H9 (cell line): ENCODE results near the gene CADM1. TPM values are rescaled to one million over a fixed set of nuclear protein-coding genes. Genes with fewer than 3 reads are reported as not detected.
A peak's percentile ranks its signal among the peaks of the same experiment; 100 is the strongest.

ENCODE experiments used
- DNase-seq: peaks from one replicate; pipeline ENCODE4 v3.0.0-alpha.2; 2017
- H2AFZ ChIP-seq: one replicate; pipeline ENCODE4 v1.6.1; 2013; ENCODE audit warnings: mild to moderate bottlenecking, low read length, control low read depth, moderate library complexity
- H2AK5ac ChIP-seq: 2 replicates; pipeline ENCODE4 v1.6.1; 2013; ENCODE audit warnings: low read length, control low read depth, mixed read lengths; ENCODE audit not compliant: insufficient read length
- H2BK120ac ChIP-seq: one replicate; pipeline ENCODE4 v1.6.1; 2013; ENCODE audit warnings: low read depth, mild to moderate bottlenecking, low read length, control low read depth, inconsistent platforms; ENCODE audit not compliant: poor library complexity, severe bottlenecking
- H2BK12ac ChIP-seq: 2 replicates; pipeline ENCODE4 v1.6.1; 2013; ENCODE audit warnings: low read length, control low read depth, mixed read lengths, low read depth; ENCODE audit not compliant: insufficient read length
- H2BK15ac ChIP-seq: 2 replicates; pipeline ENCODE4 v1.6.1; 2013; ENCODE audit warnings: low read depth, low read length, control low read depth
- H2BK20ac ChIP-seq: one replicate; pipeline ENCODE4 v1.6.1; 2013; ENCODE audit warnings: low read depth, mild to moderate bottlenecking, low read length, control low read depth, inconsistent platforms; ENCODE audit not compliant: poor library complexity, severe bottlenecking
- H2BK5ac ChIP-seq: 2 replicates; pipeline ENCODE4 v1.6.1; 2013; ENCODE audit warnings: low read length, control low read depth, mixed read lengths; ENCODE audit not compliant: insufficient read length
- H3K14ac ChIP-seq: 2 replicates; pipeline ENCODE4 v1.6.1; 2013; ENCODE audit warnings: low read length, control low read depth; ENCODE audit not compliant: insufficient read depth
- H3K18ac ChIP-seq: 2 replicates; pipeline ENCODE4 v1.6.1; 2013; ENCODE audit warnings: low read depth, mild to moderate bottlenecking, mixed read lengths, low read length, control low read depth; ENCODE audit not compliant: insufficient read length
- H3K23ac ChIP-seq: 2 replicates; pipeline ENCODE4 v1.6.1; 2013; ENCODE audit warnings: low read length, control low read depth, mixed read lengths, low read depth; ENCODE audit not compliant: insufficient read length
- H3K23me2 ChIP-seq: 2 replicates; pipeline ENCODE4 v1.6.1; 2013; ENCODE audit warnings: low read depth, mild to moderate bottlenecking, mixed read lengths, low read length, control low read depth; ENCODE audit not compliant: insufficient read length, poor library complexity, severe bottlenecking
- H3K27ac ChIP-seq: 2 replicates; pipeline ENCODE4 v1.5.1; 2013; ENCODE audit warnings: low read length, control low read depth, mixed read lengths, low read depth; ENCODE audit not compliant: insufficient read length
- H3K27me3 ChIP-seq: 2 replicates; pipeline ENCODE4 v1.6.1; 2013; ENCODE audit warnings: low read length, control low read depth, inconsistent platforms; ENCODE audit not compliant: insufficient read depth
- H3K4ac ChIP-seq: 2 replicates; pipeline ENCODE4 v1.6.1; 2013; ENCODE audit warnings: low read depth, mild to moderate bottlenecking, control low read depth, inconsistent platforms, low read length, moderate library complexity
- H3K4me1 ChIP-seq: 2 replicates; pipeline ENCODE4 v1.6.1; 2013; ENCODE audit warnings: low read length, control low read depth, inconsistent platforms; ENCODE audit not compliant: insufficient read depth
- H3K4me2 ChIP-seq: 2 replicates; pipeline ENCODE4 v1.6.1; 2013; ENCODE audit warnings: low read length, control low read depth, mixed read lengths; ENCODE audit not compliant: insufficient read length, insufficient read depth
- H3K56ac ChIP-seq: 2 replicates; pipeline ENCODE4 v1.6.1; 2013; ENCODE audit warnings: low read depth, mild to moderate bottlenecking, mixed read lengths, low read length, control low read depth; ENCODE audit not compliant: insufficient read length
- H3K79me1 ChIP-seq: 2 replicates; pipeline ENCODE4 v1.6.1; 2013; ENCODE audit warnings: low read depth, mild to moderate bottlenecking, moderate library complexity, low read length, control low read depth, inconsistent platforms; ENCODE audit not compliant: insufficient read depth, poor library complexity, severe bottlenecking
- H3K79me2 ChIP-seq: 2 replicates; pipeline ENCODE4 v1.6.1; 2013; ENCODE audit warnings: low read length, control low read depth, inconsistent platforms; ENCODE audit not compliant: insufficient read depth
- H3K9ac ChIP-seq: 2 replicates; pipeline ENCODE4 v1.6.1; 2013; ENCODE audit warnings: low read length, control low read depth, mixed read lengths; ENCODE audit not compliant: insufficient read length; ENCODE audit errors: extremely low read depth
- H3K9me3 ChIP-seq: one replicate; pipeline ENCODE4 v1.6.1; 2013; ENCODE audit warnings: low read depth, low read length, inconsistent platforms; ENCODE audit not compliant: control insufficient read depth
- H3T11ph ChIP-seq: one replicate; pipeline ENCODE4 v1.6.1; 2013; ENCODE audit warnings: mild to moderate bottlenecking, low read length, control low read depth, inconsistent platforms
- H4K20me1 ChIP-seq: one replicate; pipeline ENCODE4 v1.6.1; 2013; ENCODE audit not compliant: control insufficient read depth, insufficient read length, insufficient read depth
- H4K5ac ChIP-seq: 2 replicates; pipeline ENCODE4 v1.6.1; 2013; ENCODE audit warnings: low read depth, mild to moderate bottlenecking, mixed read lengths, low read length, control low read depth; ENCODE audit not compliant: insufficient read length
- H4K8ac ChIP-seq: replicated peaks from 2 replicates; pipeline ENCODE4 v1.6.1; 2013; ENCODE audit warnings: low read length, control low read depth, mixed read lengths, low read depth; ENCODE audit not compliant: insufficient read length
- H4K91ac ChIP-seq: 2 replicates; pipeline ENCODE4 v1.6.1; 2013; ENCODE audit warnings: low read depth, mild to moderate bottlenecking, moderate library complexity, mixed read lengths, low read length, control low read depth; ENCODE audit not compliant: insufficient read length
- H3K27ac Mint-ChIP-seq, 3 experiments: 2 replicates in 2 of 3; 3 replicates in 1 of 3; pipeline ENCODE4 v1.8.0; 2020 to 2021; ENCODE audit warnings: mixed read lengths in 3 of 3, mild to moderate bottlenecking in 1 of 3, moderate library complexity in 1 of 3
- H3K27me3 Mint-ChIP-seq: 2 replicates; pipeline ENCODE4 v1.8.0; 2021; ENCODE audit warnings: low read depth, mild to moderate bottlenecking, moderate library complexity, mixed read lengths
- H3K36me3 Mint-ChIP-seq, 3 experiments: 2 replicates in 2 of 3; 3 replicates in 1 of 3; pipeline ENCODE4 v1.8.0; 2020 to 2021; ENCODE audit warnings: low read depth in 3 of 3, mixed read lengths in 3 of 3; ENCODE audit not compliant: insufficient read depth in 1 of 3
- H3K4me1 Mint-ChIP-seq, 2 experiments: 2 replicates each; pipeline ENCODE4 v1.8.0; 2020; ENCODE audit warnings: mixed read lengths in 2 of 2
- H3K4me3 Mint-ChIP-seq, 2 experiments: 2 replicates in 1 of 2; 3 replicates in 1 of 2; pipeline ENCODE4 v1.8.0; 2020 to 2021; ENCODE audit warnings: mild to moderate bottlenecking in 2 of 2, mixed read lengths in 2 of 2, moderate library complexity in 1 of 2
- H3K9me3 Mint-ChIP-seq, 2 experiments: 2 replicates in 1 of 2; 3 replicates in 1 of 2; pipeline ENCODE4 v1.8.0; 2020; ENCODE audit warnings: mild to moderate bottlenecking in 2 of 2, mixed read lengths in 2 of 2, moderate library complexity in 1 of 2
- CTCF ChIP-seq: fragments of 200-600 bp; sonication (generic); conservative IDR thresholded peaks from 3 replicates; pipeline ENCODE4 v1.8.0; 2021; ENCODE audit warnings: antibody characterized with exemption, mild to moderate bottlenecking
- WGBS: extraction: QIAGEN DNeasy Blood & Tissue Kit; methylation state at CpG from one replicate; pipeline ENCODE4 v1.1.7; 2013; ENCODE audit warnings: missing lambda C conversion rate, low lambda C conversion rate, mixed read lengths; ENCODE audit not compliant: insufficient read length; ENCODE audit errors: extremely low coverage; 5-methylcytosine and 5-hydroxymethylcytosine counted together
- total RNA-seq: library from RNA; stranded (reverse); gene quantifications from 2 replicates; pipeline ENCODE4 v1.2.1, GENCODE V29; 2021

CADM1 gene
- total RNA-seq, 1 experiment from 2014 or later = 11.9 TPM

DNA sequence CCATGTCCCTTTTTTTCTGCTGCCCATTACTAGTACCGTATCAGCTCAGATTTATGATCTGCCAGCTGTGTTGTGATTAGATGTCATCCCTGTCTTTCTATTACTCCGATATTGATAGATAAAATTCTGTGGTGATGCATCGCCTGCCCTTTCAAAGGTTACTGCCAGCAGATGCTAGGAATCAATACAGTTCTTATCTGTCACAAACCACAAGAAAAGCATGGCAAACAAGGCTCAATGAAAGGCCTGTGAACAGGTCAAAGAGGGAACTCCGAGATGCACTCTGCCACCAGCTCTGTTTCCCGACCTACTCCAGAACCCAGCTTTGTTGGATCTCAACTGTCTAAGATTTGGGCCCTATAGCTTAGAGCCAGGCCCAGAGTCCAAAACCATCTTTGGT, 246.0 kb downstream of the CADM1 start:
- DNase-seq = no peak
- Histone ChIP-seq H3K14ac (no peak overlapping the region), H3K23ac (no peak overlapping the region), H2AK5ac (no peak overlapping the region), H2BK5ac (no peak overlapping the region), H3K4me1 (peaks cover 7% of the 10 kb centered on the region), H2BK15ac (no peak overlapping the region), H3T11ph (no peak overlapping the region), H3K27me3 (no peaks in the 10 kb centered on the region), H4K20me1 (no peaks in the 10 kb centered on the region), H2BK120ac (no peak overlapping the region), H4K91ac (no peak overlapping the region), H3K9me3 (no peaks in the 10 kb centered on the region), H3K18ac (no peak overlapping the region), H2BK12ac (no peak overlapping the region), H3K79me1 (no peaks in the 10 kb centered on the region), H3K4ac (no peak overlapping the region), H2AFZ (no peak overlapping the region), H3K79me2 (no peaks in the 10 kb centered on the region), H4K8ac (no peak overlapping the region), H3K9ac (no peak overlapping the region), H3K56ac (no peak overlapping the region), H3K27ac (no peak overlapping the region), H3K4me2 (no peak overlapping the region), H4K5ac (no peak overlapping the region), H3K23me2 (no peaks in the 10 kb centered on the region), H2BK20ac (no peak overlapping the region)
- Mint-ChIP-seq H3K4me3 (no peak overlapping the region), H3K27me3 (peaks cover 3% of the 10 kb centered on the region), H3K9me3 (no peaks in the 10 kb centered on the region; a peak in 1 of 5 replicates), H3K4me1 (peaks cover 20 to 45% of the 10 kb centered on the region in 2 experiments), H3K27ac (peak overlapping the region in 1 of 3 experiments; percentile 25; a peak in 2 of 7 replicates), H3K36me3 (no peaks in the 10 kb centered on the region; a peak in 2 of 7 replicates)
- TF ChIP-seq CTCF = no peak
- no CpG with 5 or more reads among the region's 5 CpGs for whole genome bisulfite sequencing
